Measurements from ENCODE around the gene BMP6. TPM values are rescaled to one million over a fixed set of nuclear protein-coding genes. Genes with fewer than 3 reads are reported as not detected.

The BMP6 gene
- total RNA-seq, 1 donor from 2014 or later = 0.44 TPM

DNA sequence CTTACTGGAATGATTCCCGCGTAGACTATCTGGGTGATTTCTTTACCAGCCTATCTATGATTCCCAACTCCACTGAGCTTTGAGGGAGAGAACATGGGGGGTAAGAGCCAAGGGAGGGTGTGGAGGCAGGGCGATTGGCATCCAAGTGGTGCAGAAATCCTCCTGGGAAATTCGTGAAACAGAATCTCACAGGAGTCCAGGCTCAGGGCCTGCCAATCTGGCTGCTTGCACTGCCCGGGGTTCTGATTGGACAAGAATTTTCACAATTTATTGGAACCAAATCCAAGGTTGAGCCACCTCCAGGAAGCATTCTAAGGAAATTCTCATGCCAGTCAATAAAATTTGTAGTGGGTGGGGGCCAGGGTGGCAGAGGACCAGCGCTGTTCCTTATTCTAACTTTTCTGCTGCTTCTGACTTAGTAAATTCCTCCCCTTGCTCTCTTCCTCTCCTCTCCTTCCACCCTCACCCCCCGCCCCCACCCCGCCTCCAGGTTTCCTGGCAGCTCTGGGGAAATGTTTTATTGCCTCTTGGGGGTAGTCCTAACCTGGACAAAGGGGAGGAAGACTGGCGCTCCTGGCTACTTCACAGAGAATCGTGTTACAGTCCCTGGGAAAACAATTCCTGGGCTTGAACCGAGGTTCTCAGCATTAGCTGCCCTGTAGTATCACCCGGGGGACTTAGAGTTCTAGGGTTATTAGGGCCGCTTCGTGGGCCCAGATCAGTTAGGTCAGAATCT lies 3.1 kb downstream of the BMP6 start:
- Mint-ChIP-seq H3K4me1 (peaks cover 29% of the 10 kb centered on the region), H3K4me3 (peak overlapping the region; percentile 85), H3K27me3 (ENCODE audit: low read depth) (peaks cover 85% of the 10 kb centered on the region), H3K9me3 (no peaks in the 10 kb centered on the region), H3K36me3 (ENCODE audit: low read depth) (no peaks in the 10 kb centered on the region), H3K27ac (ENCODE audit: unreplicated experiment) (no peak overlapping the region)
- no peak for DNase-seq (ENCODE audit: low read depth, low spot score)
- TF ChIP-seq, protein P1, sequence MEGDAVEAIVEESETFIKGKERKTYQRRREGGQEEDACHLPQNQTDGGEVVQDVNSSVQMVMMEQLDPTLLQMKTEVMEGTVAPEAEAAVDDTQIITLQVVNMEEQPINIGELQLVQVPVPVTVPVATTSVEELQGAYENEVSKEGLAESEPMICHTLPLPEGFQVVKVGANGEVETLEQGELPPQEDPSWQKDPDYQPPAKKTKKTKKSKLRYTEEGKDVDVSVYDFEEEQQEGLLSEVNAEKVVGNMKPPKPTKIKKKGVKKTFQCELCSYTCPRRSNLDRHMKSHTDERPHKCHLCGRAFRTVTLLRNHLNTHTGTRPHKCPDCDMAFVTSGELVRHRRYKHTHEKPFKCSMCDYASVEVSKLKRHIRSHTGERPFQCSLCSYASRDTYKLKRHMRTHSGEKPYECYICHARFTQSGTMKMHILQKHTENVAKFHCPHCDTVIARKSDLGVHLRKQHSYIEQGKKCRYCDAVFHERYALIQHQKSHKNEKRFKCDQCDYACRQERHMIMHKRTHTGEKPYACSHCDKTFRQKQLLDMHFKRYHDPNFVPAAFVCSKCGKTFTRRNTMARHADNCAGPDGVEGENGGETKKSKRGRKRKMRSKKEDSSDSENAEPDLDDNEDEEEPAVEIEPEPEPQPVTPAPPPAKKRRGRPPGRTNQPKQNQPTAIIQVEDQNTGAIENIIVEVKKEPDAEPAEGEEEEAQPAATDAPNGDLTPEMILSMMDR (conservative IDR thresholded peaks at IDR 0.05) = no peak

DNA sequence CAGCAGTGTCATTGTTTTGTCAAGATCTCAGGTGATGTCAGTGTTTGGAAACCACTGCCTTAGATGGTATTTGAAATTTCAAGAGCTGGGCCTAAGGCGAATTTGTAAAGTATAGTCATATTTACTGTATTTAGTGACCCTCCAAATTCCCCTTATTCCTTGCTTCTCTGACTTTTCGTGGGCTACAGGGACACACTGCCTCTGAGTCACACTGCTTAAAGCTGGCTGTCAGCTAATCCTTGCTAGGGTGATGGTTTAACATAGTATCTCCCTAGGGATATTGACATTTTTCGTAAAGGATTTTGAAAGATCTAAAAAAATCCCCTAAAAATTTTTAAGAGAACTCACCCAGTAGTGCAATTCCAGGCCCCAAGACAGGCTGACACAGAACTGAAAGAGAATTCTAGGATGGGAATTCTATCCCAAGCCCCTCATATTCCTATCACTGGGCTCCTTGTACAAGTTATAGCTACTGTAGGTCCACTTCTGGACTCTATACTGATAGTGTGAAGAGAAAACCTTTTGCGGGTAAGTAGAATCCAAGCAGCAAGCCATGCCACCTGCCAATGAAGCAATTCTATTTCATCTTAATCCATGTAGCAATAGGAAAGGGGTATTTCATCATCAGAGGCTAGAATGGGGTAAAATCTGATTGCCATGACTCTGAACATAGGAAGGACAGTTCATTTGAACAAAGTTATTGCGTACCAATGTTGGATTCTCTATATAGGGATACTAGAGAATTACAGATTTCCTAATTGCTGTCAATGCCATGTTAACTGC lies 4.3 kb downstream of the BMP6 start:
- Mint-ChIP-seq H3K4me3 (peak overlapping the region; percentile 46), H3K36me3 (ENCODE audit: low read depth) (no peaks in the 10 kb centered on the region), H3K27ac (ENCODE audit: unreplicated experiment) (no peak overlapping the region), H3K4me1 (peaks cover 29% of the 10 kb centered on the region), H3K27me3 (ENCODE audit: low read depth) (peaks cover 79% of the 10 kb centered on the region), H3K9me3 (no peaks in the 10 kb centered on the region)
- no peak for DNase-seq (ENCODE audit: low read depth, low spot score)
- TF ChIP-seq, protein P1 (conservative IDR thresholded peaks at IDR 0.05) = no peak

DNA sequence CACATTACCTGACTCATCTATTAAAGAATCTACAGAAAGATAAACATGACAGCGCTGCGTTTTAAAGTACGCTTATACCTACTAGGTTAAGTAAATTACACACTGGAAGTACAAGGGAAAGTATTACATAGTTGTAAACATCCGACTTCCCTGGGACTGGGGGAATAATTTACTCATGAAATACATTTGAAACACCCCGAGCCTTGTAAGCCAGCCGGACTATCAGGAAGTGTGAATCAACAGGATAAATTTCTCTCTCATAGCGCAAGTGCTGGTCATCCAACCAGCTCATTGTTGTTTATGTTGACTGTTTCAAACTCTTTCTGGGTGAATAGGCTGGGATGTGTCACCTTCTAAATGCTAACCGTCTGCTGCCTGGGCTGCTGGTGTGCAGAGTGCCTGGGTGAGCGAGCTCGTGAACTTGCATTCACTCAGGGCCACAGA lies 4.9 kb downstream of the BMP6 start:
- no peak for DNase-seq (ENCODE audit: low read depth, low spot score)
- TF ChIP-seq, protein P1 (conservative IDR thresholded peaks at IDR 0.05) = no peak
- Mint-ChIP-seq H3K4me3 (no peak overlapping the region), H3K4me1 (peaks cover 29% of the 10 kb centered on the region), H3K27me3 (ENCODE audit: low read depth) (peaks cover 73% of the 10 kb centered on the region), H3K36me3 (ENCODE audit: low read depth) (no peaks in the 10 kb centered on the region), H3K27ac (ENCODE audit: unreplicated experiment) (no peak overlapping the region), H3K9me3 (no peaks in the 10 kb centered on the region)

DNA sequence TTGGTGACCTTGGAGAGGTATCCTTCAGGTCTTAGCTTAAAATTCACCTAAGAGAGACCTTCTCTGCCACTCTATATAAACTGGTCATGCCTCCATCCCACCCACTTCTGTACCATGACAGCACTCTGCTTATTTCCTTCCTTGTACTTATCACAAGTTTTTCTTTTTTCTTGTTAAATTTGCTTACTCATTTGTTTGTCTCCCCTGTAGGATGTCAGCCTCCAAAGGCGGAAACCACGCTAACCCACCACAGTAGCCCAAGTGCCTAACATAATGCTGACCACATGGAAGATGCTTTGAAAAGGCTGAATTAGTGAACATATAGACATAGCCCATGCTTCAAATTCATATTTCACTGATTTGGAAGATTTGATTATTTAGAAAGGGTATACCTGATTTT lies 5.4 kb downstream of the BMP6 start:
- DNase-seq (ENCODE audit: low read depth, low spot score) = no peak
- no peak overlapping the region for H3K4me3 Mint-ChIP-seq
- H3K27me3 Mint-ChIP-seq (ENCODE audit: low read depth) = peaks cover 68% of the 10 kb centered on the region
- TF ChIP-seq, protein P1 (conservative IDR thresholded peaks at IDR 0.05) = no peak
- no peaks in the 10 kb centered on the region for H3K36me3 Mint-ChIP-seq (ENCODE audit: low read depth)
- H3K27ac Mint-ChIP-seq (ENCODE audit: unreplicated experiment) = no peak overlapping the region
- H3K4me1 Mint-ChIP-seq = peaks cover 29% of the 10 kb centered on the region
- H3K9me3 Mint-ChIP-seq = no peaks in the 10 kb centered on the region

DNA sequence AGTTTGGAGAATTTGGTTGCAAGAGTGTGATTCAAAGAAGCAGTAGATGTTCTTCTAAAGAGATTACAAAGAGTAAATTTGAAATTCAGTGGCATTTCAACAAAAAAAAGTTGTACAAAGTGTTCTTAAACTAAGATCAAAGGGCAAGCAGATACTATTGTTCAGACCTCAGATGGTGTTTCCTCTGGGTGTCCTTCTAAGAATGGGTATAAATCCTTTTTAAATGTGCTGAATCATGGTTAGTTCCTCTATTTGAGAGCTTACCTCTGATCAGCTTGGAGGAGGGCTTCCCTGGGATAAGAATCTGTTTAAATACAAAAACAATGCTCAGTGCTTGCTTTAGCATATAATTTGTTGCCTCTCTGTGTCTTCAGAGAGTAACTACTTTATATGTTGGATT lies 6.3 kb downstream of the BMP6 start:
- Mint-ChIP-seq H3K27me3 (ENCODE audit: low read depth) (peaks cover 66% of the 10 kb centered on the region), H3K9me3 (no peaks in the 10 kb centered on the region), H3K4me3 (no peak overlapping the region), H3K27ac (ENCODE audit: unreplicated experiment) (no peak overlapping the region), H3K36me3 (ENCODE audit: low read depth) (no peaks in the 10 kb centered on the region), H3K4me1 (peaks cover 29% of the 10 kb centered on the region)
- TF ChIP-seq, protein P1 (conservative IDR thresholded peaks at IDR 0.05) = no peak
- no peak for DNase-seq (ENCODE audit: low read depth, low spot score)
